NCI-H2227 (cell line): ENCODE data around the gene RYR3.
A peak's percentile ranks its signal among the peaks of the same experiment; 100 is the strongest.

Source experiments
- DNase-seq: peaks from one replicate; lab custom pipeline; 2025; ENCODE audit not compliant: unreplicated experiment; lab: John Stamatoyannopoulos, UW

The RYR3 gene

GRCh38 chr15:33852570-33852969, 541.8 kb downstream of the RYR3 start:
- no peak for DNase-seq

GRCh38 chr15:33857726-33858125, 547.0 kb downstream of the RYR3 start:
- no peak for DNase-seq

- no peak for DNase-seq
Measured at GRCh38 chr15:33858836-33859235, 548.1 kb downstream of the RYR3 start.

DNA sequence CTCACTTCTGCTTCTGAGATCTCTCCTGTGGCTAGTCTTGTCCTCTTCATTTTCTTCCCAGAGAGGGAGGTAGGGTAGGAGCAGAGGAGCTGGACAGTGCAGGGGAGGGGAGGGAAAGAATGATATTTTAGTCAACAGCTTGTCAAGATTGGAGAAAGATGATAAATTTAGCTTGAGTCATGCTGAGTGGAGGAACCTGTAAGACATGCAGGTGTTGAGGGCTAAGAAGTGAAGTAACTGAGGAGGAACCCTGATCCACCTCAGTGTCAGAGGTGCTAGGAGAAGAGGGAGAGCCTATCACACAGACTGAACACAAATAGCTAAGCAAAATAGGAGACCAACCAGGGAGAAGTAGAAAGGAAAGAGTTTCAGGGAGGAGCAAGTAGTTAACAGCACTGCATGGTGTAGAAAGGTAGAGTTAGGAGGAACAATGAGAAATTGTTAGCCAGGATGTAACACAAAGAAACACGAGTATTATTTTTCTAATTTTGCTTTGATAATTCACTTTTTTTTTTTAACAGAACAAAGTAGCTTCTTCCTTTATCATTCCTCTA, 549.3 kb downstream of the RYR3 start:
- no peak for DNase-seq

GRCh38 chr15:33860754-33861153, 550.0 kb downstream of the RYR3 start:
- DNase-seq: no peak

- no peak for DNase-seq
Measured at GRCh38 chr15:33864360-33865075, 553.8 kb downstream of the RYR3 start.

- no peak for DNase-seq
Measured at GRCh38 chr15:33865416-33865815, 554.6 kb downstream of the RYR3 start.

- DNase-seq: no peak
Measured at GRCh38 chr15:33866101-33866737, 555.5 kb downstream of the RYR3 start.

GRCh38 chr15:33871980-33872379, 561.2 kb downstream of the RYR3 start:
- DNase-seq: no peak

GRCh38 chr15:33872416-33873106, 561.8 kb downstream of the RYR3 start:
- DNase-seq: peak; percentile 1

DNA sequence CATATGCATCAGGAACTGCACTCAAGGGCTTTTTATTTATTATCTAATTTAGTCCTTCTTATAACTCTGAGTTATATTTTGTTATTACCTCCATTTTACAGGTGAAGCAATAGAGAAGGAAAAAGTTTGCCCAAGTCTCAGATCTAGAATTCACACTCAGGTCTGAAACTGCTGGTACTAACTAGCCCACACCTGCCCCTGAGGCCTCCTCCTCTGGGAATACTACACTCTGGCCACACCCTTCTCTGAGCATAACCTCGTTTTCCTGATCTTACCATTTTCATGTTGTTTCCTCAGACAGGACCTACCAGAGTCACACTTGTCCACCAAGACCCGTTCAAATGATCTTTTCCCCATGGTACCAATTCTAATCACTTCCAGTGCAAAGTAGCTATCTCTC, 563.4 kb downstream of the RYR3 start:
- DNase-seq: no peak

DNA sequence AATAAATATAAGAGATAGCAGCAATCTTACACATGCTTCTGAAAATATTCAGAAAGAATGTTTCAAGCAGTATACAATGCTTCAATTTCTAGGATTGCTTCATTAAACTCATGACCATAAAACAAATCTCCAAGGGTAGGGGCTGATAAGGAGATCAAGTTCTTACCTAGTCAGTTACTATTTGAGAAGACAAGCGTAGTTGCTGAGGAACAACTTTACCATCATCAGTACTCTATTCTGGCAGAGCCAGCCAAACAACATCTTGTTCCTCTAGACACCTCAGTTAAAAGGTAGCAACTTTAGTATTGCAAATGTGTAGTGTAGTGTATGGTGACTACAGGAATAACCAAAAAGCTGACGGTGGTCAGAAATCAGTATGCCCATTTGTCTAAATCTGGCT, 572.2 kb downstream of the RYR3 start:
- DNase-seq: no peak

- DNase-seq: no peak
Measured at GRCh38 chr15:33888176-33888575, 577.4 kb downstream of the RYR3 start.

GRCh38 chr15:33894193-33894592, 583.4 kb downstream of the RYR3 start:
- DNase-seq: no peak

DNA sequence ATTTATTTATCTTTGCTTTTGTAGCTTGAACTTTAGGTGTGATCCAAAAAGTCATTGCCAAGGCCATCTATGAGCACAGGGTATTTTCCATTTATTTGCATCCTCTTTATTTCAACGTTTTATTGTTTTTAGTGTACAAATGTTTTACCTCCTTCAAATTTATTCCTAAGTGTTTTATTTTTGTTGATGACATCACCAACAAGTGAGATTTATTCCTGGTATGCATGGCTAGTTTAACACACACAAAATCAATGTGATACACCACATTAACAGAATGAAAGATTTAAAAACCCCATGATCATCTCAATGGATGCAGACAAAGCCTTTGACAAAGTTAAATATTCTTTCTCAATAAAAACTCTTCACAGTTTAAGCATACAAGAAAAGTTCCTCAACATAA, 591.3 kb downstream of the RYR3 start:
- DNase-seq: no peak

- DNase-seq: no peak
Measured at GRCh38 chr15:33903661-33904060, 592.9 kb downstream of the RYR3 start.

- DNase-seq: no peak
Measured at GRCh38 chr15:33907326-33907725, 596.6 kb downstream of the RYR3 start.

DNA sequence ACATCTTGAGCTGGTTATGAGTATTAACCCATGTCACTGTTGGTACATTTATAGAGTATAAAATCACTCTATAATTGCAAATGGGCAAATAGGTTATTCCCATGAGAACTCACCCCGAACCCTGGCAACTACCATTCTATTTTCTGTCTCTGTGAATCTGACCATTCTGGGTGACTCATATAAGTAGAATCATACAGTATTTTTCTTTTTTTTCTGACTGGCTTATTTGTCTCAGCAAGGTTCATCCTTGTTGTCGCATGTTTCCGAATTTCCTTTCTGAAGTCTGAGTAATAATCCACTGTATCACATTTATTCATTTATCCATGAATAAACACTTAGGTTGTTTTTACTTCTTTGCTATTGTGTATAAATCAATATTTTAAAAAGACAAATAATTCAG, 597.6 kb downstream of the RYR3 start:
- DNase-seq: no peak

DNA sequence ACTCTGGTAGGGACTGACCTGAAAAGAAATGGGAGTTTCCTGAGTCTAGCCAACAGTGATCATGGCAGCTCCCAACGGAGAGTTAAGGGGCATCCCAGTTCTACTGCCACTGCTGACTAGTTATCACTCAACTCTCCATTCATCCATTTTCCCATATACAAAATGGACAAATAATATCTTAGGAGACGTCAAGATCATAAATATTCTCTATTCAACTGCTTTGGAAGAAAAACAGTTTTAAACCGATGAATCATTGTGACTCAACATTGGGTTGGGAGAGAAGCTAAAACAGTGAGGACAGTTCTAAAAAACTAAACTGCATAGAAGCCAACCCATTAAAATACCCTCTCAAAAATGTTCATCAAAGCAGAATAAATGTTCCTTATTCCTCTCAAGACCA, 600.0 kb downstream of the RYR3 start:
- no peak for DNase-seq

DNA sequence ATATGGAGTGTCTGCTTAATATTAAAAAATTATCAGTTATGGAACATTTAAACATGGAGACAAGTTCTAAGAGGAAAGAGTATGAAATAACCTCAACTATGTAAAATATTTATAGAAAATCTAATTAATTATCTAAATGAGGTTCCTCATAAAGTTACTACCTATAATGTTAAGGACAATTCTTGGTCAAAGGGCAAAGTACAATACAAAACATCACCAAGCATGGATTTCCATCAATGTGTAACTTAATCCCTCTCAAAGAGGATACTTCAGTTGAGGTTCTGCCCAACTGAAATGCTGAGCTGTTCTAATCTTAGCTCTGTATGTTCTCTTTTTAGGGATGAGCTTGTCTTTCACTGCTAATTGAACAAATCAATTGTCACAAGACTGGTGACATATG, 601.6 kb downstream of the RYR3 start:
- no peak for DNase-seq

DNA sequence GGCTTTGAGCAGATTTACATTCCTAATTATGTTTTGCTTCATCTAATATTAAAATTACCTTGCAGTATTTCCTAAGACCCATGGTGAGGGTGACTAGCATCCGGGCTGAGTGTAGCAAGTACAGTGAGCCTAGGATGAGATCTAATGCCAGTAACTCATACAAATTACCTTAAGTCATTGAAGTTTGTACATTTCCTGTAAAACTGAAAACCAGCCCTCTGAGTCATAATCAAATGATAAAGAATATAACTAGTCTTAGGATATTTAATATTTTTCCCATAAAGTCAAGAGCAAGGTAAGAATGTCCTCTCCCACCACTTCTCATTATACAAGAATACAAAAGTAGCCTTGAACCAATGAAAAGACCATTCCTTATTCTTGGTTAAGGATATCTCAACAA, 602.7 kb downstream of the RYR3 start:
- no peak for DNase-seq
